GM12891 (cell line): ENCODE data around the gene CFAP77.

ENCODE experiments used
- DNase-seq: peaks from one replicate; pipeline ENCODE4 v3.0.0; 2011; ENCODE audit warnings: low spot score; ENCODE audit not compliant: insufficient read length
- FAIRE-seq: peaks from 2 replicates; lab custom pipeline; 2011; peaks lifted over from hg19 to GRCh38; lab: Jason Lieb, UNC
- PAX5 ChIP-seq: IDR thresholded peaks from 2 replicates; pipeline ENCODE4 v1.6.1; 2011; ENCODE audit warnings: low read length, moderate library complexity, mild to moderate bottlenecking; ENCODE audit not compliant: insufficient read depth, severe bottlenecking
- POLR2A ChIP-seq: IDR thresholded peaks from 2 replicates; pipeline ENCODE4 v1.6.1; 2011; ENCODE audit warnings: low read depth, low read length, control low read depth
- POLR2AphosphoS5 ChIP-seq: IDR thresholded peaks from 2 replicates; pipeline ENCODE4 v1.6.1; 2011; ENCODE audit warnings: low read depth, low read length, control low read depth
- POU2F2 ChIP-seq: IDR thresholded peaks from 2 replicates; pipeline ENCODE4 v1.6.1; 2011; ENCODE audit warnings: low read depth, mild to moderate bottlenecking, control low read depth, low read length, moderate library complexity
- SPI1 ChIP-seq: IDR thresholded peaks from 2 replicates; pipeline ENCODE4 v1.6.1; 2011; ENCODE audit warnings: low read depth, low read length, control low read depth
- TAF1 ChIP-seq: IDR thresholded peaks from 2 replicates; pipeline ENCODE4 v1.6.1; 2011; ENCODE audit warnings: low read depth, low read length, control low read depth

The CFAP77 gene

GRCh38 chr9:132586830-132587591 is 177.0 kb downstream of the CFAP77 start:
- no peak for DNase-seq
- TF ChIP-seq POLR2A (no peak), PAX5 (no peak), POU2F2 (no peak), SPI1 (no peak), TAF1 (no peak), POLR2AphosphoS5 (no peak)
- FAIRE-seq: no peak

- FAIRE-seq: no peak
- no peak for DNase-seq
- no peak for TF ChIP-seq POU2F2
- TF ChIP-seq SPI1: no peak
- no peak for TF ChIP-seq POLR2AphosphoS5
- no peak for TF ChIP-seq TAF1
- no peak for TF ChIP-seq POLR2A
- no peak for TF ChIP-seq PAX5
Measured at GRCh38 chr9:132587592-132587955, 177.6 kb downstream of the CFAP77 start.

- TF ChIP-seq POLR2A (no peak), TAF1 (no peak), POLR2AphosphoS5 (no peak), SPI1 (no peak)
- FAIRE-seq (no peak), DNase-seq (no peak)
Measured at GRCh38 chr9:132588098-132588497, 178.1 kb downstream of the CFAP77 start.

- FAIRE-seq (no peak), DNase-seq (no peak)
- no peak for TF ChIP-seq POLR2AphosphoS5
- no peak for TF ChIP-seq POU2F2
- TF ChIP-seq TAF1: no peak
- no peak for TF ChIP-seq PAX5
- no peak for TF ChIP-seq SPI1
- TF ChIP-seq POLR2A: no peak
Measured at GRCh38 chr9:132588501-132589147, 178.6 kb downstream of the CFAP77 start.

GRCh38 chr9:132589148-132590036 is 179.4 kb downstream of the CFAP77 start:
- TF ChIP-seq TAF1 (no peak), POU2F2 (no peak), PAX5 (no peak), POLR2AphosphoS5 (no peak), SPI1 (no peak), POLR2A (no peak)
- FAIRE-seq (no peak), DNase-seq (no peak)

- TF ChIP-seq PAX5: no peak
- TF ChIP-seq POLR2AphosphoS5: no peak
- no peak for TF ChIP-seq SPI1
- no peak for TF ChIP-seq POU2F2
- TF ChIP-seq POLR2A: no peak
- no peak for TF ChIP-seq TAF1
Measured at GRCh38 chr9:132590037-132590317, 180.0 kb downstream of the CFAP77 start.

GRCh38 chr9:132590318-132591182 is 180.5 kb downstream of the CFAP77 start:
- no peak for FAIRE-seq
- TF ChIP-seq TAF1: no peak
- TF ChIP-seq POLR2A: no peak
- TF ChIP-seq PAX5: no peak
- TF ChIP-seq SPI1: no peak
- no peak for TF ChIP-seq POU2F2
- TF ChIP-seq POLR2AphosphoS5: no peak

More at GRCh38 chr9:132590037-132590317, 180.0 kb downstream of the CFAP77 start:
- FAIRE-seq (no peak), DNase-seq (no peak)

GRCh38 chr9:132591244-132591643 is 181.2 kb downstream of the CFAP77 start:
- no peak for TF ChIP-seq POU2F2
- TF ChIP-seq SPI1: no peak
- TF ChIP-seq PAX5: no peak
- TF ChIP-seq POLR2AphosphoS5: no peak
- TF ChIP-seq TAF1: no peak
- TF ChIP-seq POLR2A: no peak
- FAIRE-seq: no peak
- DNase-seq: no peak

More at GRCh38 chr9:132590318-132591182, 180.5 kb downstream of the CFAP77 start:
- no peak for DNase-seq
